ENCODE data around the gene ANKRD13D.

ANKRD13D gene

GRCh38 chr11:67345920-67346819 lies 57.1 kb downstream of the ANKRD13D start:
- no peak for DNase-seq
- intact Hi-C loops (cut with DNase I) = no loop called here

GRCh38 chr11:67347964-67348749 lies 59.1 kb downstream of the ANKRD13D start:
- intact Hi-C loops (cut with DNase I) = no loop called here
- peak in 2 of 10 donors; percentile 16 to 49 for DNase-seq

- intact Hi-C loops (cut with DNase I) = no loop called here
- DNase-seq = peak in 1 of 10 donors; percentile 7
Observed at GRCh38 chr11:67349036-67349435, 59.9 kb downstream of the ANKRD13D start.

GRCh38 chr11:67349457-67349856 lies 60.4 kb downstream of the ANKRD13D start:
- intact Hi-C loops (cut with DNase I) = no loop called here
- DNase-seq = peak in 2 of 10 donors; percentile 10 to 32

- DNase-seq = peak in 1 of 10 donors; percentile 27
- intact Hi-C loops (cut with DNase I) = loop anchor here (5.0 kb wide), 1 partner anchor 157 kb away; the partner anchor contains the start of genes CDK2AP2 and PITPNM1
Observed at GRCh38 chr11:67349928-67350465, 60.9 kb downstream of the ANKRD13D start.

- DNase-seq = peak in 7 of 10 donors; percentile 45 to 93 (median 57)
- intact Hi-C loops (cut with DNase I) = loop anchor here (1.0 to 5.0 kb wide), 2 partner anchors 31 to 156 kb away; partner anchors contain the start of genes CDK2AP2 and PITPNM1
Observed at GRCh38 chr11:67351275-67352005, 62.3 kb downstream of the ANKRD13D start.
